H9 (cell line): ENCODE measurements around the gene ITPA. TPM values are rescaled to one million over a fixed set of nuclear protein-coding genes. Genes with fewer than 3 reads are reported as not detected.

Experiments used
- DNase-seq: peaks from one replicate; pipeline ENCODE4 v3.0.0-alpha.2; 2017
- H2AFZ ChIP-seq: one replicate; pipeline ENCODE4 v1.6.1; 2013; ENCODE audit warnings: mild to moderate bottlenecking, low read length, control low read depth, moderate library complexity
- H2AK5ac ChIP-seq: 2 replicates; pipeline ENCODE4 v1.6.1; 2013; ENCODE audit warnings: low read length, control low read depth, mixed read lengths; ENCODE audit not compliant: insufficient read length
- H2BK120ac ChIP-seq: one replicate; pipeline ENCODE4 v1.6.1; 2013; ENCODE audit warnings: low read depth, mild to moderate bottlenecking, low read length, control low read depth, inconsistent platforms; ENCODE audit not compliant: poor library complexity, severe bottlenecking
- H2BK12ac ChIP-seq: 2 replicates; pipeline ENCODE4 v1.6.1; 2013; ENCODE audit warnings: low read length, control low read depth, mixed read lengths, low read depth; ENCODE audit not compliant: insufficient read length
- H2BK15ac ChIP-seq: 2 replicates; pipeline ENCODE4 v1.6.1; 2013; ENCODE audit warnings: low read depth, low read length, control low read depth
- H2BK20ac ChIP-seq: one replicate; pipeline ENCODE4 v1.6.1; 2013; ENCODE audit warnings: low read depth, mild to moderate bottlenecking, low read length, control low read depth, inconsistent platforms; ENCODE audit not compliant: poor library complexity, severe bottlenecking
- H2BK5ac ChIP-seq: 2 replicates; pipeline ENCODE4 v1.6.1; 2013; ENCODE audit warnings: low read length, control low read depth, mixed read lengths; ENCODE audit not compliant: insufficient read length
- H3K14ac ChIP-seq: 2 replicates; pipeline ENCODE4 v1.6.1; 2013; ENCODE audit warnings: low read length, control low read depth; ENCODE audit not compliant: insufficient read depth
- H3K18ac ChIP-seq: 2 replicates; pipeline ENCODE4 v1.6.1; 2013; ENCODE audit warnings: low read depth, mild to moderate bottlenecking, mixed read lengths, low read length, control low read depth; ENCODE audit not compliant: insufficient read length
- H3K23ac ChIP-seq: 2 replicates; pipeline ENCODE4 v1.6.1; 2013; ENCODE audit warnings: low read length, control low read depth, mixed read lengths, low read depth; ENCODE audit not compliant: insufficient read length
- H3K23me2 ChIP-seq: 2 replicates; pipeline ENCODE4 v1.6.1; 2013; ENCODE audit warnings: low read depth, mild to moderate bottlenecking, mixed read lengths, low read length, control low read depth; ENCODE audit not compliant: insufficient read length, poor library complexity, severe bottlenecking
- H3K27ac ChIP-seq: 2 replicates; pipeline ENCODE4 v1.5.1; 2013; ENCODE audit warnings: low read length, control low read depth, mixed read lengths, low read depth; ENCODE audit not compliant: insufficient read length
- H3K27me3 ChIP-seq: 2 replicates; pipeline ENCODE4 v1.6.1; 2013; ENCODE audit warnings: low read length, control low read depth, inconsistent platforms; ENCODE audit not compliant: insufficient read depth
- H3K4ac ChIP-seq: 2 replicates; pipeline ENCODE4 v1.6.1; 2013; ENCODE audit warnings: low read depth, mild to moderate bottlenecking, control low read depth, inconsistent platforms, low read length, moderate library complexity
- H3K4me1 ChIP-seq: 2 replicates; pipeline ENCODE4 v1.6.1; 2013; ENCODE audit warnings: low read length, control low read depth, inconsistent platforms; ENCODE audit not compliant: insufficient read depth
- H3K4me2 ChIP-seq: 2 replicates; pipeline ENCODE4 v1.6.1; 2013; ENCODE audit warnings: low read length, control low read depth, mixed read lengths; ENCODE audit not compliant: insufficient read length, insufficient read depth
- H3K56ac ChIP-seq: 2 replicates; pipeline ENCODE4 v1.6.1; 2013; ENCODE audit warnings: low read depth, mild to moderate bottlenecking, mixed read lengths, low read length, control low read depth; ENCODE audit not compliant: insufficient read length
- H3K79me1 ChIP-seq: 2 replicates; pipeline ENCODE4 v1.6.1; 2013; ENCODE audit warnings: low read depth, mild to moderate bottlenecking, moderate library complexity, low read length, control low read depth, inconsistent platforms; ENCODE audit not compliant: insufficient read depth, poor library complexity, severe bottlenecking
- H3K79me2 ChIP-seq: 2 replicates; pipeline ENCODE4 v1.6.1; 2013; ENCODE audit warnings: low read length, control low read depth, inconsistent platforms; ENCODE audit not compliant: insufficient read depth
- H3K9ac ChIP-seq: 2 replicates; pipeline ENCODE4 v1.6.1; 2013; ENCODE audit warnings: low read length, control low read depth, mixed read lengths; ENCODE audit not compliant: insufficient read length; ENCODE audit errors: extremely low read depth
- H3K9me3 ChIP-seq: one replicate; pipeline ENCODE4 v1.6.1; 2013; ENCODE audit warnings: low read depth, low read length, inconsistent platforms; ENCODE audit not compliant: control insufficient read depth
- H3T11ph ChIP-seq: one replicate; pipeline ENCODE4 v1.6.1; 2013; ENCODE audit warnings: mild to moderate bottlenecking, low read length, control low read depth, inconsistent platforms
- H4K20me1 ChIP-seq: one replicate; pipeline ENCODE4 v1.6.1; 2013; ENCODE audit not compliant: control insufficient read depth, insufficient read length, insufficient read depth
- H4K5ac ChIP-seq: 2 replicates; pipeline ENCODE4 v1.6.1; 2013; ENCODE audit warnings: low read depth, mild to moderate bottlenecking, mixed read lengths, low read length, control low read depth; ENCODE audit not compliant: insufficient read length
- H4K8ac ChIP-seq: replicated peaks from 2 replicates; pipeline ENCODE4 v1.6.1; 2013; ENCODE audit warnings: low read length, control low read depth, mixed read lengths, low read depth; ENCODE audit not compliant: insufficient read length
- H4K91ac ChIP-seq: 2 replicates; pipeline ENCODE4 v1.6.1; 2013; ENCODE audit warnings: low read depth, mild to moderate bottlenecking, moderate library complexity, mixed read lengths, low read length, control low read depth; ENCODE audit not compliant: insufficient read length
- H3K27ac Mint-ChIP-seq, 3 experiments: 2 replicates in 2 of 3; 3 replicates in 1 of 3; pipeline ENCODE4 v1.8.0; 2020 to 2021; ENCODE audit warnings: mixed read lengths in 3 of 3, mild to moderate bottlenecking in 1 of 3, moderate library complexity in 1 of 3
- H3K27me3 Mint-ChIP-seq: 2 replicates; pipeline ENCODE4 v1.8.0; 2021; ENCODE audit warnings: low read depth, mild to moderate bottlenecking, moderate library complexity, mixed read lengths
- H3K36me3 Mint-ChIP-seq, 3 experiments: 2 replicates in 2 of 3; 3 replicates in 1 of 3; pipeline ENCODE4 v1.8.0; 2020 to 2021; ENCODE audit warnings: low read depth in 3 of 3, mixed read lengths in 3 of 3; ENCODE audit not compliant: insufficient read depth in 1 of 3
- H3K4me1 Mint-ChIP-seq, 2 experiments: 2 replicates each; pipeline ENCODE4 v1.8.0; 2020; ENCODE audit warnings: mixed read lengths in 2 of 2
- H3K4me3 Mint-ChIP-seq, 2 experiments: 2 replicates in 1 of 2; 3 replicates in 1 of 2; pipeline ENCODE4 v1.8.0; 2020 to 2021; ENCODE audit warnings: mild to moderate bottlenecking in 2 of 2, mixed read lengths in 2 of 2, moderate library complexity in 1 of 2
- H3K9me3 Mint-ChIP-seq, 2 experiments: 2 replicates in 1 of 2; 3 replicates in 1 of 2; pipeline ENCODE4 v1.8.0; 2020; ENCODE audit warnings: mild to moderate bottlenecking in 2 of 2, mixed read lengths in 2 of 2, moderate library complexity in 1 of 2
- WGBS: extraction: QIAGEN DNeasy Blood & Tissue Kit; methylation state at CpG from one replicate; pipeline ENCODE4 v1.1.7; 2013; ENCODE audit warnings: missing lambda C conversion rate, low lambda C conversion rate, mixed read lengths; ENCODE audit not compliant: insufficient read length; ENCODE audit errors: extremely low coverage; 5-methylcytosine and 5-hydroxymethylcytosine counted together
- total RNA-seq: library from RNA; stranded (reverse); gene quantifications from 2 replicates; pipeline ENCODE4 v1.2.1, GENCODE V29; 2021
- TF ChIP-seq, protein P1 (sequence below): fragments of 200-600 bp; sonication (generic); conservative IDR thresholded peaks from 3 replicates; pipeline ENCODE4 v1.8.0; 2021; ENCODE audit warnings: antibody characterized with exemption, mild to moderate bottlenecking

ITPA gene
- total RNA-seq, 1 experiment from 2014 or later, result 74.5 TPM

DNA sequence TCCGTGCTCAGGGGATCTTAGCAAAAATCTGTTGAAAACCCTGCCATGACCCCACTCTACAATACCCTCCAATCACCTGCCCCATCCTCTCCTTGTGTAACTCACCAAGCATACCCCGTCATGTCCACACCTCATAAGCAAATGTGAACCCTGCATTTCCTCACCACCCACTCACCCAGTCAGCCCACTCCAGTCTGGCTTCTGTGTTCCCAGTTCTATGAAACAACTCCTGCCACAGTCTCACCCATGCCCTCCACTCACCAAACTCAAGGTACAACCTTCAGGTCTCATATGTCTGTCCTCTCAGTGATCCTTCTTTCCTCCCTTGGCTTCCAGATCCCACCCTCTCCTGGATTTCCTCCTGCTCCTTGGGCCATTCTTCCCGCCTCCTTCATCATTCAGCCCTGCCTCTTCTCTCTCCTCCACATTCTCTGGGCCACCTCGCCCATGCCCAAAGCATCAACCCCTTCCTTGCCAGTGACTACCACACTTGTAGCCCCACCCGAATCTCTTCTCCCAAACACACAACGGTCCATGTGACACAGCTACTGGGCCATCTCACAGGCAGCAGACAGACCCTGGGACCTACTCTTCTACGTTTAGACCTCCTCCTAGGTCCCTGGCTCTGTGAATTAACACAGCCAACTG, 13.6 kb upstream of the ITPA start:
- Histone ChIP-seq H3K23me2 (no peaks in the 10 kb centered on the region), H2BK20ac (no peak overlapping the region), H4K5ac (no peak overlapping the region), H3K14ac (no peak overlapping the region), H4K91ac (no peak overlapping the region), H2AFZ (no peak overlapping the region), H3K79me1 (no peaks in the 10 kb centered on the region), H3K23ac (no peak overlapping the region), H3T11ph (no peak overlapping the region), H3K27me3 (no peaks in the 10 kb centered on the region), H2BK15ac (no peak overlapping the region), H3K79me2 (no peaks in the 10 kb centered on the region), H3K4me2 (no peak overlapping the region), H4K8ac (no peak overlapping the region), H2AK5ac (no peak overlapping the region), H3K27ac (no peak overlapping the region), H3K18ac (no peak overlapping the region), H3K56ac (no peak overlapping the region), H4K20me1 (no peaks in the 10 kb centered on the region), H2BK12ac (no peak overlapping the region), H3K4me1 (no peaks in the 10 kb centered on the region), H2BK120ac (no peak overlapping the region), H2BK5ac (no peak overlapping the region), H3K9me3 (no peaks in the 10 kb centered on the region), H3K4ac (no peak overlapping the region), H3K9ac (no peak overlapping the region)
- peaks cover 56 to 86% (median 85%) of the 10 kb centered on the region in 3 experiments for H3K36me3 Mint-ChIP-seq
- no peaks in the 10 kb centered on the region for H3K9me3 Mint-ChIP-seq
- WGBS, result no CpG with 5 or more reads among the region's 7 CpGs
- peak overlapping the region in 1 of 3 experiments; percentile 29; a peak in 4 of 7 replicates for H3K27ac Mint-ChIP-seq
- DNase-seq, result no peak
- H3K4me1 Mint-ChIP-seq, result no peaks in the 10 kb centered on the region
- TF ChIP-seq, protein P1, sequence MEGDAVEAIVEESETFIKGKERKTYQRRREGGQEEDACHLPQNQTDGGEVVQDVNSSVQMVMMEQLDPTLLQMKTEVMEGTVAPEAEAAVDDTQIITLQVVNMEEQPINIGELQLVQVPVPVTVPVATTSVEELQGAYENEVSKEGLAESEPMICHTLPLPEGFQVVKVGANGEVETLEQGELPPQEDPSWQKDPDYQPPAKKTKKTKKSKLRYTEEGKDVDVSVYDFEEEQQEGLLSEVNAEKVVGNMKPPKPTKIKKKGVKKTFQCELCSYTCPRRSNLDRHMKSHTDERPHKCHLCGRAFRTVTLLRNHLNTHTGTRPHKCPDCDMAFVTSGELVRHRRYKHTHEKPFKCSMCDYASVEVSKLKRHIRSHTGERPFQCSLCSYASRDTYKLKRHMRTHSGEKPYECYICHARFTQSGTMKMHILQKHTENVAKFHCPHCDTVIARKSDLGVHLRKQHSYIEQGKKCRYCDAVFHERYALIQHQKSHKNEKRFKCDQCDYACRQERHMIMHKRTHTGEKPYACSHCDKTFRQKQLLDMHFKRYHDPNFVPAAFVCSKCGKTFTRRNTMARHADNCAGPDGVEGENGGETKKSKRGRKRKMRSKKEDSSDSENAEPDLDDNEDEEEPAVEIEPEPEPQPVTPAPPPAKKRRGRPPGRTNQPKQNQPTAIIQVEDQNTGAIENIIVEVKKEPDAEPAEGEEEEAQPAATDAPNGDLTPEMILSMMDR, result no peak
- H3K4me3 Mint-ChIP-seq, result no peak overlapping the region; a peak in 1 of 5 replicates
- H3K27me3 Mint-ChIP-seq, result no peaks in the 10 kb centered on the region
